Testis (tissue), 2 donors: ENCODE data around the gene ZNF71.
"Not testable (repeated sequence)": the region's sequence is repeated elsewhere in the genome, so short reads cannot be mapped to it uniquely, and the experiment has no call there.

Source experiments
- CTCF ChIP-seq, 3 experiments: fragments of 450-650 bp in 2 of 3; fragments of 200-600 bp in 1 of 3; sonication (generic) in 1 of 3; IDR thresholded peaks; one replicate each; pipeline ENCODE4 v1.5.1; 2016 to 2019; ENCODE audit warnings: antibody characterized with exemption in 3 of 3, mild to moderate bottlenecking in 2 of 3, moderate library complexity in 1 of 3
- POLR2A ChIP-seq: fragments of 450-650 bp; IDR thresholded peaks from one replicate; pipeline ENCODE4 v1.6.1; 2017; ENCODE audit warnings: antibody characterized with exemption, mild to moderate bottlenecking, moderate library complexity

GRCh38 chr19:56672610-56673009, 77.5 kb downstream of the ZNF71 start:
- TF ChIP-seq CTCF (IDR thresholded peaks at IDR 0.05); POLR2A: not testable (repeated sequence)
